HL-60 (cell line): ENCODE results near the gene FRMPD4.

Experiments used
- DNase-seq, 2 experiments: peaks; one replicate each; pipeline ENCODE4 v3.0.0-alpha.2; 2010 to 2020; ENCODE audit warnings: low read depth in 1 of 2, low spot score in 1 of 2
- H3K27ac ChIP-seq: fragments of 250-450 bp; sonication (Bioruptor Pico); replicated peaks from 2 replicates; pipeline ENCODE4 v1.5.1; 2020; ENCODE audit warnings: mild to moderate bottlenecking, moderate library complexity
- H3K27me3 ChIP-seq: fragments of 250-450 bp; sonication (Bioruptor Pico); 2 replicates; pipeline ENCODE4 v1.5.1; 2021; ENCODE audit warnings: mild to moderate bottlenecking, moderate library complexity; ENCODE audit not compliant: insufficient read depth, poor library complexity, severe bottlenecking
- H3K4me3 ChIP-seq: replicated peaks from 2 replicates; pipeline ENCODE4 v1.5.1; 2011; ENCODE audit warnings: mild to moderate bottlenecking, control low read depth, low read length; ENCODE audit not compliant: insufficient read depth
- GABPA ChIP-seq: IDR thresholded peaks from 2 replicates; pipeline ENCODE4 v1.6.1; 2012; ENCODE audit warnings: low read depth
- POLR2AphosphoS5 ChIP-seq: IDR thresholded peaks from 2 replicates; pipeline ENCODE4 v1.6.1; 2012; ENCODE audit warnings: low read depth
- SPI1 ChIP-seq: IDR thresholded peaks from 2 replicates; pipeline ENCODE4 v1.6.1; 2012; ENCODE audit warnings: low read depth, mild to moderate bottlenecking, borderline replicate concordance
- TF ChIP-seq, protein P1 (sequence below): IDR thresholded peaks from 2 replicates; pipeline ENCODE4 v1.6.1; 2012; ENCODE audit warnings: low read depth; ENCODE audit not compliant: insufficient replicate concordance
- TF ChIP-seq, protein P2 (sequence below): IDR thresholded peaks from one replicate; pipeline ENCODE4 v1.5.1; 2011; ENCODE audit warnings: low read length, control low read depth, inconsistent platforms; ENCODE audit not compliant: insufficient read depth

The FRMPD4 gene

DNA sequence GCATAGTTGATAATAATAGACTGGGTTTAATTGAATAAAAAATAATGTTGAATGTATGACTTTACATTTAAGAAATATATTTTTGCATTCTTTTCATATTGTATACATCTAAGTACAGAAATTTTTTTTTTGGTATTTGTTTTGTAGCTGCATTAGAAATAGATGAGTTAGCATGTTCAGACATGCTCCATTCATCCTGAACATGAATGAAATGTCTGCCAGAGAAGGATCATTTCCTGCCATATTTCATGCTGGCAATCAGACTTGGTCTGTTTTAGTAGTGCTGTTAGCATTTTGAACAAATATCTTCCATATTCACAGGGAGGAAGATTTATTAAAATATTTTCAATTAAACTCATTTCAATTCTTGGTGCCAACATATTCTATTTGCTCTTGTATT lies 98.9 kb downstream of the FRMPD4 start:
- Histone ChIP-seq H3K27ac (no peak overlapping the region), H3K27me3 (no peaks in the 10 kb centered on the region), H3K4me3 (no peak overlapping the region)
- DNase-seq, result no peak
- no peak for TF ChIP-seq GABPA
- no peak for TF ChIP-seq POLR2AphosphoS5
- no peak for TF ChIP-seq SPI1
- TF ChIP-seq, protein P1, sequence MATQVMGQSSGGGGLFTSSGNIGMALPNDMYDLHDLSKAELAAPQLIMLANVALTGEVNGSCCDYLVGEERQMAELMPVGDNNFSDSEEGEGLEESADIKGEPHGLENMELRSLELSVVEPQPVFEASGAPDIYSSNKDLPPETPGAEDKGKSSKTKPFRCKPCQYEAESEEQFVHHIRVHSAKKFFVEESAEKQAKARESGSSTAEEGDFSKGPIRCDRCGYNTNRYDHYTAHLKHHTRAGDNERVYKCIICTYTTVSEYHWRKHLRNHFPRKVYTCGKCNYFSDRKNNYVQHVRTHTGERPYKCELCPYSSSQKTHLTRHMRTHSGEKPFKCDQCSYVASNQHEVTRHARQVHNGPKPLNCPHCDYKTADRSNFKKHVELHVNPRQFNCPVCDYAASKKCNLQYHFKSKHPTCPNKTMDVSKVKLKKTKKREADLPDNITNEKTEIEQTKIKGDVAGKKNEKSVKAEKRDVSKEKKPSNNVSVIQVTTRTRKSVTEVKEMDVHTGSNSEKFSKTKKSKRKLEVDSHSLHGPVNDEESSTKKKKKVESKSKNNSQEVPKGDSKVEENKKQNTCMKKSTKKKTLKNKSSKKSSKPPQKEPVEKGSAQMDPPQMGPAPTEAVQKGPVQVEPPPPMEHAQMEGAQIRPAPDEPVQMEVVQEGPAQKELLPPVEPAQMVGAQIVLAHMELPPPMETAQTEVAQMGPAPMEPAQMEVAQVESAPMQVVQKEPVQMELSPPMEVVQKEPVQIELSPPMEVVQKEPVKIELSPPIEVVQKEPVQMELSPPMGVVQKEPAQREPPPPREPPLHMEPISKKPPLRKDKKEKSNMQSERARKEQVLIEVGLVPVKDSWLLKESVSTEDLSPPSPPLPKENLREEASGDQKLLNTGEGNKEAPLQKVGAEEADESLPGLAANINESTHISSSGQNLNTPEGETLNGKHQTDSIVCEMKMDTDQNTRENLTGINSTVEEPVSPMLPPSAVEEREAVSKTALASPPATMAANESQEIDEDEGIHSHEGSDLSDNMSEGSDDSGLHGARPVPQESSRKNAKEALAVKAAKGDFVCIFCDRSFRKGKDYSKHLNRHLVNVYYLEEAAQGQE, result no peak
- TF ChIP-seq, protein P2, sequence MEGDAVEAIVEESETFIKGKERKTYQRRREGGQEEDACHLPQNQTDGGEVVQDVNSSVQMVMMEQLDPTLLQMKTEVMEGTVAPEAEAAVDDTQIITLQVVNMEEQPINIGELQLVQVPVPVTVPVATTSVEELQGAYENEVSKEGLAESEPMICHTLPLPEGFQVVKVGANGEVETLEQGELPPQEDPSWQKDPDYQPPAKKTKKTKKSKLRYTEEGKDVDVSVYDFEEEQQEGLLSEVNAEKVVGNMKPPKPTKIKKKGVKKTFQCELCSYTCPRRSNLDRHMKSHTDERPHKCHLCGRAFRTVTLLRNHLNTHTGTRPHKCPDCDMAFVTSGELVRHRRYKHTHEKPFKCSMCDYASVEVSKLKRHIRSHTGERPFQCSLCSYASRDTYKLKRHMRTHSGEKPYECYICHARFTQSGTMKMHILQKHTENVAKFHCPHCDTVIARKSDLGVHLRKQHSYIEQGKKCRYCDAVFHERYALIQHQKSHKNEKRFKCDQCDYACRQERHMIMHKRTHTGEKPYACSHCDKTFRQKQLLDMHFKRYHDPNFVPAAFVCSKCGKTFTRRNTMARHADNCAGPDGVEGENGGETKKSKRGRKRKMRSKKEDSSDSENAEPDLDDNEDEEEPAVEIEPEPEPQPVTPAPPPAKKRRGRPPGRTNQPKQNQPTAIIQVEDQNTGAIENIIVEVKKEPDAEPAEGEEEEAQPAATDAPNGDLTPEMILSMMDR, result no peak

DNA sequence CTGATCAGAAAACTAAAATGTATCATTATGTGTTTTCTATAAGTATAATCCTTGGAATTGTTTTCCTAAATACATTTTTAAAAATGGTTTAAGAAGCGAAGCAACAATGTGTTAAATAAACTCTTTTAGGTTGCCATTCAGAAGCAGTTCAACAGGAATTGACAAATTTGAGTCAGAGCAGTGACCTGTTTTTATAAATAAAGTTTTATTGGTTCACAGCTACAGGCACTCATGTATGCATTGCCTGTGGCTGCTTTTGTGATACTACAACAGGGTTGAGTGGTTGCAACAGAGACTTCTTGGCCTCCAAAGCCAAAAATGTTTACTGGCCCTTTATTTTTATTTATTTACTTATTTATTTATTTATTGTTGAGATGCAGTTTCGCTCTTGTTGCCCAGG lies 99.5 kb downstream of the FRMPD4 start:
- H3K4me3 ChIP-seq, result no peak overlapping the region
- no peak for TF ChIP-seq SPI1
- TF ChIP-seq, protein P2, result no peak
- no peaks in the 10 kb centered on the region for H3K27me3 ChIP-seq
- DNase-seq, result no peak
- H3K27ac ChIP-seq, result no peak overlapping the region

DNA sequence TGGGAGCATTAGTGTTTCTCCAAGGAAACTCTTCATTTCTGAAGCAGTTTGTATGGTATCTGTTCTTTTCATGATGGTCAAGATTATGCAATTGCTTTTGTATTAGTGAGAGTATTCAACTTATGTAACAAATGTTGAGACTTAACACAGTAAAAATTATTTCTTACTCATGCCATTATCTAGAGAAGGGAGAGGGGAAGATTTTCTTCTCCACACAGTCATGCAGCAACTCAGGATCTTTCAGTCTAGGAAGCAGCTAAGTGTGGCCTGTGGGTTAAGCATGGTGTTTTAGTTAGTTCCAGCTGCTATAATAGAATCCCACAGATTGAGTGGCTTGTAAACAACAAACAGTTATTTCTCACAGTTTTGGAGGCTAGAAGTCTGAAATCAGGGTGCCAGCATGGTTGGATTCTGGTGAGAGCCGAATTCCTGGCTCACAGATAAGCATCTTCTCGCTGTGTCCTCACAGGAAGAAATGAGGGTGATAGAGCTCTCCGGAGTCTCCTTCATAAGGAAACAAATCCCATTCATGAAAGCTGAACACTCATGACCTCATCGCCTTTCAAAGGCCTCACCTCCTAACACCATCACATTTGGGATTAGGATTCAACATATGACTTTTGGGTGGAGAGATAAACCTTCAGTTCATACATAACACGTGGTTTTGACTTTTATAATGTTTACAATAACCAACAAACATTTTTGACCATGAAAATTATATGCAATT lies 101.2 kb downstream of the FRMPD4 start:
- TF ChIP-seq, protein P1, result no peak
- TF ChIP-seq, protein P2, result no peak
- TF ChIP-seq SPI1 (no peak), GABPA (no peak), POLR2AphosphoS5 (no peak)

DNA sequence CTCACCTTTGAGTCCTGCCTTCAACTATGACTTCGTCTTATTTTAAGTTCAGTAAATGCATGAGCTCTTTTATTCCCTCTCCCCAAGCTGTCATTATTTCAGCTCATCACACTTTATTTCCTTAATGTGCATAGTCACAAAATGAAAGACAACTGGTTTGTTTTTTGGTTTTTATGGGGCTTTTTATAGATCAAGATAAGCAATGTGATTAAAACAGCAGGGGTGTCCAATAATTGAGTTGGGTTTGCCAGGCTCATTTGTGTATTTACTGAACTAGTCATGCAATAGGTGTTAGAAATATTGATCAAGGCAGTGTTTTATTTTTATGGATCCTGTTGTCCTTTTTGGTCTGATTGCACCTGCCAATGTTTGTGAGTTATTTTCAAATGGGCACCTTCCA lies 102.2 kb downstream of the FRMPD4 start:
- TF ChIP-seq SPI1 (no peak), POLR2AphosphoS5 (no peak), GABPA (no peak)
- TF ChIP-seq, protein P1, result no peak
- TF ChIP-seq, protein P2, result no peak
- no peak overlapping the region for H3K4me3 ChIP-seq
- DNase-seq, result no peak
- no peaks in the 10 kb centered on the region for H3K27me3 ChIP-seq
- no peak overlapping the region for H3K27ac ChIP-seq

More for the DNA sequence above, 101.2 kb downstream of the FRMPD4 start:
- DNase-seq, result no peak
- H3K4me3 ChIP-seq, result no peak overlapping the region
- no peak overlapping the region for H3K27ac ChIP-seq
- H3K27me3 ChIP-seq, result no peaks in the 10 kb centered on the region
